ENCODE measurements around the gene CAMK2N2.
"Not testable (repeated sequence)": the region's sequence is repeated elsewhere in the genome, so short reads cannot be mapped to it uniquely, and the experiment has no call there.

CAMK2N2 gene

GRCh38 chr3:184275961-184276910 is 14.9 kb upstream of the CAMK2N2 start, which contains the start of gene ECE2:
Gene ECE2, plus strand, starts transcription at chr3:184276022. Its CDS starts 132 bp downstream, at chr3:184276154.
- no peak within 1 kb of the TSS for H3K4me3 ChIP-seq (ENCODE audit: low read length)

DNA sequence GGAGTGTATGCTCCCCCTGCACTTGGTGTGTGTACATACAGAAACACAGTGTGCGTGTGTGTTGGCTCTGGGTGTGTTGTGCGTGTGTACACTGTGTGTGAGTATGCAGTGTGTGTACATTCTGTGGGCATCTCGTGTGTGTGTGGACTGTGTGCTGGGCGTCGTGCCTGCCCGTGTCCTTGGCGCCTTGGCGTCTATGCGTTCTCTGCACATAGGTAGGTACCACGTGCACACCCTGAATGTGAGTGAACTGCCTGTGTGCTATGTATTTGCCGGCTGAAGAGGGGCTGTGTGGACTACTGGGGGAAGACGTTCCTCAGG is 14.0 kb upstream of the CAMK2N2 start:
- no peak overlapping the region for H3K4me3 ChIP-seq (ENCODE audit: low read length)
- DNase-seq (ENCODE audit: low read depth, low spot score): no peak

More at GRCh38 chr3:184275961-184276910, 14.9 kb upstream of the CAMK2N2 start, which contains the start of gene ECE2:
- no peak for DNase-seq (ENCODE audit: low read depth, low spot score)

DNA sequence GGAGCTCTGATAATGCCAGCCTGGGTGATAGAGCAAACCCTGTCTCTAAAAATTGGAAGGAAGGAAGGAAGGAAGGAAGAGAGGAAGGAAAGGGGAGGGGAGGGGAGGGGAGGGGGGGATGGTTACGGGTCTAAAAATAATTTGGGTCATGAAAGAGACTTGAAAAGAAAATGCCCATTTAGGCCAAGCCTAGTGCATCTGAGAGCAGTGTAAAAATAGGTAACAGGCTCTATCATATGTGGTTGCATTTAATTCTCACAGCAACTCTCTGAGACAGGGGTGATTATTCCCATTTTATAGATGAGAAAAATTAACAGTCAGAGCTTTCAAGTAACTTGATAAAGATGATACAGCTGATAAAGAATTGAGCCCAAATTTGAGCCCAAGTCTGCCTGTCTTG is 10.9 kb upstream of the CAMK2N2 start:
- DNase-seq (ENCODE audit: low read depth, low spot score): no peak
- no peak overlapping the region for H3K4me3 ChIP-seq (ENCODE audit: low read length)

GRCh38 chr3:184267249-184267648 is 5.9 kb upstream of the CAMK2N2 start:
- DNase-seq (ENCODE audit: low read depth, low spot score); H3K4me3 ChIP-seq (ENCODE audit: low read length): not testable (repeated sequence)

DNA sequence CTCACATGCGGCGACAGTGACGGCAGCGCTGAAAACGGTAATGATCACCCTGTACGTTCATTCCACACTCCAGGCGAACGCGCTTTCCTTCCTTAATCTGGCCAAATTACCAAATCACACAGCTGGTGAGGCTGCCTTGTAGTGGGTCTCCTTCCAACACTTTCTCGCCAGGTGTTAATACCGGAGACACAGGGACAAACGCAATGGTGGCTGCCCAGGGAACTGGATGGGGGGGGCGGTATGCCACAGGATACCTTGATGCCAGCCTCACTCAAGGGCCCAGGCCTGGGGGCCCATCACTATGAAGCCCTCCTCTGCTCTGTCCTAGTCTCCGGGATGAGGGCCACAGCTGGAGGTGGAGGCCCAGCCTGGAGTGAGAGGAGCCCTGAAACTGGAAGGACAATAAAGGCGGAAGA is 1.4 kb upstream of the CAMK2N2 start:
- H3K4me3 ChIP-seq (ENCODE audit: low read length): no peak overlapping the region
- no peak for DNase-seq (ENCODE audit: low read depth, low spot score)

- no peak for DNase-seq (ENCODE audit: low read depth, low spot score)
- peak overlapping the region; percentile 57 for H3K4me3 ChIP-seq (ENCODE audit: low read length)
Observed at GRCh38 chr3:184261854-184262763, 756 bp upstream of the CAMK2N2 start.

DNA sequence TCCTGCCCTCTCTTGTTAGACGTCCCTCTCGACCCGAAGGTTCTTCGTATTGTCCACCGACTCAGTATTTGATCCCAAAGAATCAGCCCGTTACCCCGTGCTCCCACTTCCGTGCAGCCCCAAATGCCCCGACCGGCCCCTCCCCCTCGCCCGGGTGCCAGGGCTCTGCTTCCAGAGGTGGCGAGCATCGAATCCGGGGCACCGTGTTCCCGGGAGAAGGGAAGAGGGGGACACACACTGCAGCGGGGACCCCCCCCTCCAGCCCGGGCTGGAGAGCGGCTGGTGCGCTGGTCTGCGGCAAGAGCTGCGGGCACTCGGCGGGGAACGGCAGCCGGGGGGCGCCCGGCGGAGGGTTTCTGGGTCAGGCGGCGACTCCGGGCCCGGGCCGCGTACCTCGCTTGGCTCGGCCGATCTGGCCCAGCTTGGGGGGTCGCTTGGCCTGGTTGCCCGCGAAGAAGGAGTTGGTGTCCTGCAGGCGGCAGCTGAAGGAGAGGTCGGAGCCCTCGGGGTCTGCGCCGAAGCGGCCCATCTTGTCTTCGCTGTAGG is 556 bp downstream of the CAMK2N2 start:
- DNase-seq (ENCODE audit: low read depth, low spot score): no peak
- H3K4me3 ChIP-seq (ENCODE audit: low read length): peak overlapping the region; percentile 57

- DNase-seq (ENCODE audit: low read depth, low spot score): no peak
- H3K4me3 ChIP-seq (ENCODE audit: low read length): peak overlapping the region; percentile 57
Observed at GRCh38 chr3:184259878-184260723, 1.3 kb downstream of the CAMK2N2 start.

GRCh38 chr3:184259396-184259877 is 1.9 kb downstream of the CAMK2N2 start:
- DNase-seq (ENCODE audit: low read depth, low spot score): no peak
- no peak overlapping the region for H3K4me3 ChIP-seq (ENCODE audit: low read length)

DNA sequence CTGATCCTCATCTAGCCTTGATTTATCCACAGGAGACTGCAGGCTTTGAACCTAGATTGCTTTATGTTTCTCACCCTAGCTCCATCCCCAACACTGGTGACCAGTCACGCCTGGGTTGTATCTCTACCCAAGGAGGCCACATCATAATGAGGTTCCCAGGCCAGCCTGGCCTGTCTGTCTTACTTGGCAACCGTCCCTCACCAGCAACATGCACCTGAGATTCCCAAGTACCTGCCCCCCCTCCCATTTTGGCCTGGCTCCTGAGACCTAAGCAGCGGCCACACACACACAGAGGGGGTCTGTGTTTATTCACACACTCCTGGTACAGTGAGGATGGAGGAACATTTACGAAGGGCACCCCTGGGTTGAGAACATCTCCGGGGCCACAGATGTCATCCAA is 2.4 kb downstream of the CAMK2N2 start:
- no peak overlapping the region for H3K4me3 ChIP-seq (ENCODE audit: low read length)
- no peak for DNase-seq (ENCODE audit: low read depth, low spot score)

DNA sequence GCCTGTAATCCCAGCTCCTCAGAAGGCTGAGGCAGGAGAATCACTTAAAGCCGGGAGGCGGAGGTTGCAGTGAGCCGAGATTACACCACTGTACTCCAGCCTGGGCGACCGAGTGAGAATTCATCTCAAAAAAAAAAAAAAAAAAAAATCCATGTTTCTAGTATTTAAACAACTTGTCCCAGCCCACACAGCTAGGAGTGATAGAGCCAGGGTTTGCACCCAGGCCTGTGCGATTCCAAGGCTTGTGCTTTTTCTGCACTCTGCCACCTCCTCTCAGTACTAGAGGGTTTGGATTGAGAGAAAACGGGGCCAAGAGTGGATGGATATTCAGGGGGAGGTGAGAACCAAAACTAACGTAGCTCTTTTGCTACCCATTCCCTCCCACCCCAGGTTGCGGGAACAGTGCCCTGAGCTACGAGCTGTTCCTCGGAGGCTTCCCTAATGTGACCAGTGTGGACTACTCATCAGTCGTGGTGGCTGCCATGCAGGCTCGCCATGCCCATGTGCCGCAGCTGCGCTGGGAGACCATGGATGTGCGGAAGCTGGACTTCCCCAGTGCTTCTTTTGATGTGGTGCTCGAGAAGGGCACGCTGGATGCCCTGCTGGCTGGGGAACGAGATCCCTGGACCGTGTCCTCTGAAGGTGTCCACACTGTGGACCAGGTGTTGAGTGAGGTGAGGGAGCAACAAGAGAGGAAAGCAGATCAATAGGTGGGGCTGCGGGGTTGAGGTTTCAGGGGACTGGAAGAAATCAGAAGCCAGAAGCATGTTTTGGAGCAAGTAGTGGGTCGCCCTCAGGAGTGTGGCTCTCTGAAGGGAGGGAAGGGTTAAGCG is 4.1 kb downstream of the CAMK2N2 start:
- H3K4me3 ChIP-seq (ENCODE audit: low read length): no peak overlapping the region
- DNase-seq (ENCODE audit: low read depth, low spot score): no peak

- H3K4me3 ChIP-seq (ENCODE audit: low read length): no peak overlapping the region
- DNase-seq (ENCODE audit: low read depth, low spot score): no peak
Observed at GRCh38 chr3:184255291-184256039, 5.9 kb downstream of the CAMK2N2 start.

- DNase-seq (ENCODE audit: low read depth, low spot score): peak; percentile 90
- peak overlapping the region; percentile 71 for H3K4me3 ChIP-seq (ENCODE audit: low read length)
Observed at GRCh38 chr3:184250167-184250828, 11.1 kb downstream of the CAMK2N2 start.

DNA sequence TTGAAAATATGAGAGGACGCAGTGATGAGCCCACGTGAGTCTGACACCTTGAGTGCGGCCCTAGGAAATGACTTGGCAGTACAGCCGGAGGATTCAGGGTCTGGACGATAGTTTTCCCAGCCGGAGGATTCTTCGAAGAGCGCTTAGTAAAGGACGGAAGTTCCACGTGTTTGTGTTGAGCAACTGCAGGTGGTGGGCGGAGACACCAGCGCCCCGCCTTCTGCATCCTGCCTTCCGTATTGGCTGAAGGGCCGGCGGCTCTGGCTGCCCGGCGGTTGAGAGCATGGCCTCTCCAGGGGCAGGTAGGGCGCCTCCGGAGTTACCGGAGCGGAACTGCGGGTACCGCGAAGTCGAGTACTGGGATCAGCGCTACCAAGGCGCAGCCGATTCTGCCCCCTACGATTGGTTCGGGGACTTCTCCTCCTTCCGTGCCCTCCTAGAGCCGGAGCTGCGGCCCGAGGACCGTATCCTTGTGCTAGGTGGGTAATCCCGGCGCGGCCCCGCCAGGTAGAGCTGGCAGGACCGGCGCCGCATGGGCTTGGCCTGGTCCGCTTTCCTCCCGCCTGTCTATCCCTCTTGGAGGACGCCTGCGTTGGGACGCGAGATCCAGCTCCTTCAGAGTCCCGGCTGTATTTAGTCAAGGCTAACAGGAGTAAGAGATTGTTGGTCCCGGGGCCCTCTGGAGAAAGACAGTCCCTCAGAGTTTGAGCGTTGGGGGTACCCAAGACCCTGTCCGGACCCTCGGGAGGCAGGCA is 11.8 kb downstream of the CAMK2N2 start, which contains the start of gene EEF1AKMT4:
EEF1AKMT4 (plus strand) TSS at position 261 of the 755 bp plus-strand sequence; CDS start at position 284, 23 bp downstream.
- peak within 1 kb of the TSS; percentile 71 for H3K4me3 ChIP-seq (ENCODE audit: low read length)
- peak; percentile 97 for DNase-seq (ENCODE audit: low read depth, low spot score)

- peak; percentile 85 for DNase-seq (ENCODE audit: low read depth, low spot score)
- peak within 1 kb of the TSS; percentile 71 for H3K4me3 ChIP-seq (ENCODE audit: low read length)
Observed at GRCh38 chr3:184248454-184249411, 12.6 kb downstream of the CAMK2N2 start, which contains the start of gene ALG3. Gene ALG3, minus strand, starts transcription at chr3:184248962. Its CDS starts 22 bp downstream, at chr3:184248940.

Data from Jurkat, Clone E6-1 (cell line).